Jurkat, Clone E6-1 (cell line): ENCODE measurements around the gene PTGES.

Source experiments
- DNase-seq: peaks from one replicate; pipeline ENCODE4 v3.0.0-alpha.2; 2011; ENCODE audit warnings: low read depth, low spot score
- H3K4me3 ChIP-seq: 2 replicates; pipeline ENCODE4 v1.5.1; 2011; ENCODE audit warnings: mild to moderate bottlenecking, low read length, control low read depth, moderate library complexity

The PTGES gene

DNA sequence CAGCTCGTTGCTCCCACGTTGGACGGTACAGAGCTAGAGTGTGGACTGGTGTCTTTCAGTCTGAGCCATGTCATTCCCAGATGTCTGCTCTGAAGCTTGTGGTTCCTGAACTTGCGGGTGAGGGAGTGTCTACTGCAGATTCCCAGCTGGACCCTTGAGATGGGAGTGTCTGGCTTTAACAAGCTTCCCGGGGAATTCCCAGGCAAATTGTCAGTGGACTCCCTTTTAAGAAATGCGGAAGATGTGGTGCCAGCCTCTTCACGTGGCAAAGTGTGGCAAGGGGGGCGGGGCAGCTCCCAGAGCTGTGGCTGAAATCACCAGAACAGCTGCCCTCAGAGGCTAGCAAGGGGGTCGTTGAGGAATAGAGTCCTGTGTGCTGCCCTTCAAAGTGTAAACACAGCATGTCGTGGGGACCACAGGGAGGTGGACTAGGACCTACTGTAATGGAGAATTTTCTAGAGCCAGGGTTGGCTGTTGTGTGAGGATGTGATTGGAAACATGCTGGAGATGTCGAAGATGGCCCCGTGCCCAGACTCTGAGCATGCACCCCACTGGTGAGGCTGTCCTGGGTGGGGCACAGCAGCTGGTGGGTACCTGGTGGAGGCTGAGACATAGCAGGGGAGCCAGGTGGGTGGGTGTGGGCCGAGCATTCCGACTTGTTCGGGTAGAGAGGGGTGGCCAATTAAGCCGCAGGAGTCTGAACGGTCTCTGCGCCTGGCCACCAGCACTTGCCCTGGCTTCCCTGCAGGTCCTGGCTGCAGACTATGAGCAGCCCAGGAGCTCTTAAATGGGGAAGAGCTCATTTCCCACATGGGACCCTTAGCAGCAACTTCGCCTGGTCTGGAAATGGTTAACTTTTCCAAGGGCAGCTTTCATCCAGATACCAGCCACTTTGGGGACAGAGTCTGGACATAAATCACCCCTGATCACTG is 50.0 kb downstream of the PTGES start:
- H3K4me3 ChIP-seq: no peak overlapping the region
- no peak for DNase-seq

DNA sequence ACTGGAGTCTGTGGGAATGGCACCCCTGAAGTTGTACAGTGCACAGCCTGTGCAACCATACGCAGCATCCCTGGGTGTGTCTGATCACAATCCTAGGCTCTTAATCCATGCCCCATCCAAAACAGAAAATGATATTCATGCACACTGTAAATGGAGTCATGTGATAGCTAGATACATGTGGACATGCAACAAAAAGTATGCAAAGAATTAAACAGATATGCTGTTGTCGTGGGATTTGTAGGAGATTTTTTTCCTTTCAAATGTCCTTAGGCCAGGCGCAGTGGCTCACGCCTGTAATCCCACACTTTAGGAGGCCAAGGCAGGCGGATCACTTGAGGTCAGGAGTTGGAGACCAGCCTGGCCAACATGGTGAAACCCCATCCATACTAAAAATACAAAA is 51.3 kb downstream of the PTGES start:
- H3K4me3 ChIP-seq: no peak overlapping the region
- no peak for DNase-seq

GRCh38 chr9:129701054-129701453 is 51.8 kb downstream of the PTGES start:
- DNase-seq: no peak

GRCh38 chr9:129698254-129698757 is 54.5 kb downstream of the PTGES start:
- no peak for DNase-seq
- H3K4me3 ChIP-seq: no peak overlapping the region

More at GRCh38 chr9:129701054-129701453, 51.8 kb downstream of the PTGES start:
- no peak overlapping the region for H3K4me3 ChIP-seq

DNA sequence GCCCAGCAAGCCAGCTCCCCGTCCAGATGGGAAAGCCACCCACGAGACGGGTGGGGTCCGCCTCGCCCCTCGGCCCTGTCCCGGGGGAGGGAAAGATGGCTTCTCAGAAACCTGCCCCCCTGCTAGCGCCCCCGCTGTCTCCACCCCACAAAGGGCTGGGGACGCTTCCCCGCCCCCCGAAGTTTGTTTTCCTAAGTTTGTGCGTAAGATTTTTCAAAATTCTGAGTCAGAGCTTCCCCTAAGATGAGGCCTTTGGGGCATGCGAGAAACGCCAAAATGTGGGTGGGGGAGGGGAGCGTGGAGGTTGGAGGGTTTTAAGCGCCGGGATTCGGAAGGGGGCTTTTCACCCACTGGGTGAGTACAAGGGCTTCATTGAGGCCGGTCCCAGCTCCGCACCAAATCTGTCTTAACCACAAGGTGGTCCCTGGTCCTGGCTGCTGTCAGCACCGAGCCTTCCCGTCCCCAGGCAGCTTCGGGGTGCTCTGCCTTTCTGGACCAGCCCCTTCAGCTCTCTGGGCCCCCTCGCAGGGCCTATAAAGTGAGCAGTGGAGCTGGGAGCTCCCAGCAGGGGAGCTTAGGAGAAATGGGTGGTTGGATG is 55.1 kb downstream of the PTGES start:
- no peak overlapping the region for H3K4me3 ChIP-seq
- DNase-seq: no peak

DNA sequence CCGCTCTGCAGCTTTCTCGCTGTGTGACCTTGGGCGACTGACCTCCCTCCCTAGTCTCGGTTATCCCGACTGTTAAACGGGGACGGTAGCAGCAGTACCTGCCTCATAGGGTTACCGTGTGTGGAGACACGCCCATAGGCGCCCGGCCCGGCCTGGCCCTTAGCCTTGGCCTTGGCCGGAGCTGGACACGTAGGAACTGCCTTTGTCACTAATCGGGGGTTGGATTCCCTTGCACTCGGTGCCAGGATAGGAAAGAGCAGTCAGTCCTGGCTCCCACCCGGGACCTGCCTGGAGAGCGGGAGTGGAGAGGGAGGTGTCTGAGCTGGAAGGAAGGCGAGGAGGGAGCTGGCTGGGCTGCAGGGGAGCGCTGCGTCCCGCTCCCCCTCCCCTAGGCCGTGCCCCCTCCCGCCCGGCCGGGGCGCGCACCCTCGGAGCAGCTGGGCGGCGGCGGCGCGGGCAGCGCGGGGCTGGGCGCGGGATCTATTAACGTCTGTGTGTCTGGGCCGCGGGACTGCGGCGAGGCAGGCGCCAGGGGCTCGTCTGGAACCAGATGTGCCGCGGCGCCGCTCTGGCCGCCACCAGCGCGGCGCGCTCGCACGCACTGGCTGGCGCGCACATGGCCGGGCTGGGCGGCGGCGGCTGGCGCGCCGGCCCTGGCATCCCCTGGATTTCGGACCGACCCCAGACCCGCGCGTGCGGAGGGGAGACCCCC is 55.7 kb downstream of the PTGES start:
- H3K4me3 ChIP-seq: no peak overlapping the region
- no peak for DNase-seq

- no peak overlapping the region for H3K4me3 ChIP-seq
- no peak for DNase-seq
These were observed 57.0 kb downstream of the PTGES start for GRCh38 chr9:129695870-129696269.

DNA sequence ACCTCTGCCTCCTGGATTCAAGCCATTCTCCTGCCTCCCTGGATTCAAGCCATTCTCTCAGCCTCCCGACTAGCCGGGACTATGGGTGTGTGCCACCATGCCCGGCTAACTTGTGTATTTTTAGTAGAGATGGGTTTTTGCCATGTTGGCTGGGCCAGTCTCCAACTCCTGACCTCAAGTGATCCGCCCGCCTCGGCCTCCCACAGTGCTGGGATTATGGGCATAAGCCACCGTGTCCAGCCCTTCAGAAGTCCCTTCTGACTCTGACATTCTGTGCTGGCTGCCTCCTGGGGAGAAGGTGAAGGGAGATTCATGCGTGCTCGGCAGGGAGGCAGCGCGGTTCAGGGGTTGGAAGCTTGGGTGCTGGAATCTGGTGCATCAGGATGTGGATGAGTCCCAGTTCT is 58.6 kb downstream of the PTGES start:
- no peak overlapping the region for H3K4me3 ChIP-seq
- DNase-seq: no peak

- no peak for DNase-seq
- no peak overlapping the region for H3K4me3 ChIP-seq
These were observed 59.1 kb downstream of the PTGES start for GRCh38 chr9:129693741-129694140.

- H3K4me3 ChIP-seq: no peak overlapping the region
- no peak for DNase-seq
These were observed 60.3 kb downstream of the PTGES start for GRCh38 chr9:129692534-129692933.
